Amygdala (tissue), 56 donors: Measurements from ENCODE around the gene COL18A1.
"Not testable (repeated sequence)": the region's sequence is repeated elsewhere in the genome, so short reads cannot be mapped to it uniquely, and the experiment has no call there.

Source experiments
- DNase-seq, 56 donors: peaks; one replicate each; lab custom pipeline; 2025; lab: John Stamatoyannopoulos, UW

COL18A1 gene

GRCh38 chr21:45523411-45524101 lies 118.6 kb downstream of the COL18A1 start:
- no peak for DNase-seq

- no peak for DNase-seq
Measured at GRCh38 chr21:45524756-45525152, 119.8 kb downstream of the COL18A1 start.

GRCh38 chr21:45525153-45525909 lies 120.4 kb downstream of the COL18A1 start:
- peak in 1 of 56 donors; percentile 17 for DNase-seq

GRCh38 chr21:45525910-45526306 lies 120.9 kb downstream of the COL18A1 start:
- DNase-seq: no peak

- not testable (repeated sequence) for DNase-seq
Measured at GRCh38 chr21:45527151-45527999, 122.4 kb downstream of the COL18A1 start.

- no peak for DNase-seq
Measured at GRCh38 chr21:45528028-45528705, 123.2 kb downstream of the COL18A1 start.

GRCh38 chr21:45528981-45529784 lies 124.2 kb downstream of the COL18A1 start:
- no peak for DNase-seq

- DNase-seq: no peak
Measured at GRCh38 chr21:45529785-45530422, 124.9 kb downstream of the COL18A1 start.

GRCh38 chr21:45530423-45531113 lies 125.6 kb downstream of the COL18A1 start:
- no peak for DNase-seq

- not testable (repeated sequence) for DNase-seq
Measured at GRCh38 chr21:45531114-45531392, 126.1 kb downstream of the COL18A1 start.

GRCh38 chr21:45531393-45532215 lies 126.6 kb downstream of the COL18A1 start:
- DNase-seq: no peak

GRCh38 chr21:45532826-45533360 lies 127.9 kb downstream of the COL18A1 start:
- no peak for DNase-seq

GRCh38 chr21:45533361-45533845 lies 128.4 kb downstream of the COL18A1 start:
- peak in 3 of 56 donors; percentile 14 to 44 (median 19) for DNase-seq

GRCh38 chr21:45533846-45534635 lies 129.1 kb downstream of the COL18A1 start:
- no peak for DNase-seq

- DNase-seq: peak in 38 of 56 donors; percentile 35 to 87 (median 58)
Measured at GRCh38 chr21:45534636-45535331, 129.8 kb downstream of the COL18A1 start.
